Middle frontal gyrus (tissue), 1 donor: Measurements from ENCODE around the gene HHATL.
A peak's percentile ranks its signal among the peaks of the same experiment; 100 is the strongest.

ENCODE experiments used
- DNase-seq: peaks from one replicate; pipeline ENCODE4 v3.0.0-alpha.2; 2015; ENCODE audit warnings: low spot score; ENCODE audit errors: extremely low spot score

The HHATL gene

DNA sequence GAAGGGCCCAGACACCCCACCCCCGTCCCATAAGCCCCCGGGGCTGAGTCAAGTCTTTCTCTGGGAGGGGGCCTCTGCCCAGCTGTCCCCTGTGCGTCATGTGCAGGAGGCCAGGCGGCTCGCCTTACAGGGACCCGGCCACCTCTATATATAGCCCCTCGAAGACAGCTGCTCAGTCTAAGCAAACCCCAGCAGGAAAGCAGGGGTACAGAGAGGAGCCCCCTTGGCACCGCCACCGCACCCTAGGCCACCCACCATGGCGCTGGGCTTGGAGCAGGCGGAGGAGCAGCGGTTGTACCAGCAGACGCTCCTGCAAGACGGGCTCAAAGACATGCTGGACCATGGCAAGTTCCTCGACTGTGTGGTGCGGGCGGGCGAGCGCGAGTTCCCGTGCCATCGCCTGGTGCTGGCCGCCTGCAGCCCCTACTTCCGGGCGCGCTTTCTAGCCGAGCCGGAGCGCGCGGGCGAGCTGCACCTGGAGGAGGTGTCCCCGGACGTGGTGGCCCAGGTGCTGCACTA is 17.2 kb downstream of the HHATL start, which contains the start of gene KLHL40:
Gene KLHL40 (plus strand): TSS at position 175 of the 519 bp plus-strand sequence. CDS start 82 bp downstream, at position 257.
- no peak for DNase-seq

DNA sequence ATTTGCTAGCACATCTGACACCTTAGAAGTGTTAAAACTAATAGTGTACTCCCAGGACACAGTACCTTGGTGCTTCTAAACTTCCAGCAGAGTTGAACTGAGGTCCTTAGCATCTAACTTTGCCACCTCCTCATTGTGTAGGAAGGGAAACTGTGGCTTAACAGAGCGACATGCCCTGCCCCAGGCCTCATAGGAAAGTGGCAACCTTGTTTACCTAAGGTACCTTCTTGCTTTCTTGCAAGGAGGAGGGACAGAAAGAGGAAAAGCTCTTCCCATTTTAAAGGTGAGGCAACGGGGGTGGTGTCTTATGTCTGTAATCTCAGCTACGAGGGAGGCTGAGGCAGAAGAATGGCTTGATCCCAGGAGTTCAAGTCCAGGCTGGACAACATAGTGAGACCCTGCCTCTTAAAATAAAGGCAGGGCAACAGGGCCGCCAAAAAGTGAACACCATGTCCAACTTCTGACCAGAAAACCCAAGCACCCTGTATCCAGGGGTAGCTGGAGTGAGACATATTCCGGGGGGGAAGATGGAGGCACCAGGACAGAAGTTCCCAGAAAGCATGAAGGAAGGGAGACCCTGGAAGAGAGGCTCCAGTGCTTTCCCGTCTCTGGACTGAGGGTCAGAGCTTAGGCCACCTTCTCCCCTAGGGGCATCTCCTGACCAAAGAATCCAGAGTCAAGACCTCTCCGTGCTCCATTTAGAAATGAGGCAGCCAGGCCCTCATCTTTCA is 17.8 kb downstream of the HHATL start:
- DNase-seq = no peak

DNA sequence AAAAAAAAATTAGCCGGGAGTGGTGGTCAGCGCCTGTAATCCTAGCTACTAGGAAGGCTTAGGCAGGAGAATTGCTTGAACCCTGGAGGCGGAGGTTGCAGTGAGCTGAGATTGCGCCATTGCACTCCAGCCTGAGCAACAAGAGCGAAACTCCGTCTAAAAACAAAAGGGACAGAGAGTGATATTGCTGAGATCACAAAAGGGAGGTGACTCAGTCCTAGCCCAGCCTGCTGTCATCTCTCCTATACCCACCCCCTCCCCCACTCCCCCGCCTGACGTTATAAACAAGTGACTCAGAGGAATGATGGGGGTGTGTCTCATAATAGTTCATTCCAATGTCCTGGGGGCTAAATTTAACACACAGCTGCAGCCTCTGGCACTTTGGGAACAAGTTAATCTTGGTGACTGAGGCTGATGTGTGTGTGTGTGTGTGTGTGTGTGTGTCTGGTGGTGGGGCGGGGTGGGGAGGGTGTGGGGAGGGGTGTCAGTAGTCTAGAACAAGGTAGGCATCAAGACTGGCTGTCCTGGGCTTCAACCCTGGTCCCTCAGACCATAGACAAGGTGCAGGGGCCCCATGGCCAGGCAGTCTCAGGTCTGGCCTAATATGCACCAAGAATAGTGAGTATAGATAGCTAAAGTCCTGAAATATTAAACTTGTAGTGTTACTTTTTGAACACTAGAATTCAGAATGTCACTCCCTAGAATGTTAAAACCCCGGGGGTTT is 18.6 kb downstream of the HHATL start:
- peak; percentile 20 for DNase-seq

DNA sequence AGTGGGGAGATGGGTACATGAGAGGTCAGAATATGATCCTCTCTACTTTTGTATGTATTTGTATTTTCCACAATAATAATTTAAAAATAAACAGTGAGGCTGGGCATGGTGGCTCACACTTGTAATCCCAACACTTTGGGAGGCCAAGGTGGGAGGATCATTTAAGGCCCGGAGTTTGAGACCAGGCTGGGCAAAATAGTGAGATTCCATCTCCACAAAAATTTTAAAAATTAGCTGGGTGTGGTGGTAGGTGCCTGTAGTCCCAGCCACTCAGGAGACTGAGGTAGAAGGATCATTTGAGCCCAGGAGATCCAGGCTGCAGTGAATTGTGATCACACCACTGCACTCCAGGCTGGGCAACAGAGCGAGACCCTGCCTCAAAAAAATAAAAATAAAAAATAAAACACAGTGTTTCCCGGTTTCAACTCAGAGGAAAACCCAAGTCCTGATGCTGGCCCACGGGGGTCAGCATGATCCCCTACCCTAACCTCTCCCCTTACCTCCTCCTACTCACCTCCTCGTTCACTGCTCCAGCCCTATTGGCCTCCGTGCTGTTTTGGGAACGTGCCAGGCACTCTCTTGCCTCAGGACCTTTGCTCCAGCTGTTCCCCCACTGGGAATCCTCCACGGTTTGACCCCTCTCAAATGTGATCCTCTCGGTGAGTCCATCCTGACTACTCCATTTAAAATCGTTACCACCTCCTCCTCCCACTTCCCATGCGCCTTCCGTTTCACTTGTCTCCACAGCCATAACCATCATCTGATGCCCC is 20.1 kb downstream of the HHATL start:
- no peak for DNase-seq

DNA sequence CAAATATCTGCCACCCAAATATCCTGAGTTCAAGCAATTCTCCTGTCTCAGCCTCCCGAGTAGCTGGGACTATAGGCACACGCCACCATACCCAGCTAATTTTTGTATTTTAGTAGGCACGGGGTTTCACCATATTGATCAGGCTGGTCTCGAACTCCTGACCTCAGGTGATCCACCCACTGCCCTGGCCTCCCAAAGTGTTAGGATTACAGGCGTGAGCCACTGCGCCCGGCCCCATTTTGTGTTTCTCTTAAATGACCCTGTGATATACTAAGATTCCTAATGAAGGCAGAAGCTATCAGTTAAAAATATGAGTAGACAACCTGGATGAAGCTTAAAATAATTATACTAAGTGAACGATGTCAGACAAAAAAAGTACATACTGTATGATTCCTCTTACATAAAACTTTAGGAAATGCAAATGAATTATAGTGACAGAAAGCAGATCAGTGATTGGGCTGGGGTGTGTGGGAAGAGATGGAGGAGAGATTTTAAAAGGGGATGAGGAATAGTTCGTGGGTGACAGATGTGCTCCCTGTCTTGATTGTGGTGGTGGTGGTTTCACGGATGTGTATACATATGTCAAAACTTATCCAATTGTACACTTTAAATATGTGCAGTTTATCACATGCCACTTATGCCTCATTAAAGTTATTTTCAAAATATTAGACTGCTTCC is 21.1 kb downstream of the HHATL start:
- DNase-seq = no peak

DNA sequence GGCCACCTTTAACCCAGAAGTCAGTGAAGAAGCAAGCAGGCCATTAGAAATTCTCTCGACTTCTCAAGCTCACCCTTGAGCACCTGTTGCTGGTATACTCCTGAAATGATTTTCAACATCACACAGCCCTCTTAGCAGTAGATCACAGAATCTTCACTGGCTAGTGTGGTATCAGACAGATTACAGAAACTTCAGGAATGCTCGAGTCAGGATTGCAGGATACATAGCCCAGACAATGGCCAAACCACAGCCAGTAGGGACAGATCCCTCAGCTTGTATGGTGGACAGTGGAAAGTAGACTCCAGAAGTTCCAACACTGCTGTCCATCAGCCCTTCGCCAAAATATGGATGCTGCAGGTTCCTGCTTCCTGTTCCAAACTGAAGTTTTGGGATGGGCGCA is 21.8 kb downstream of the HHATL start:
- no peak for DNase-seq

DNA sequence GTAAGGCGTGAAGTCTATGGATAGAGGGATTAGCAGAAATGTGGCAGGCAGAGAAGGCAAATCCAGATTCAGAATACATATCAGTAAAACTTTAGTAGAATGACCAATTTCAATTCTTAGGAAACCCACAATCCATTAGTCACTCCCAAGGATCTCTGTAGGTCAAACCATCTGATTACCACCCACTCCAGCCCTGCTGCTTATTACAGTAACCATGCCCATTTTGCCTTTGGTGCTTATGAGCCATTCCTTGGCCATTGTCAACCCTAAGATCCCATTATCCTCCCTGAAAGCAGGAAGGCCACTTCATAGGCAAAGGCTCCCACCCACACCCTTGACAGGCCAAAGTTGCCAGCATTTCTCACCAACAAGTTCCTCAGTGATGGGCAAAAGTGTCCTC is 22.3 kb downstream of the HHATL start:
- no peak for DNase-seq

DNA sequence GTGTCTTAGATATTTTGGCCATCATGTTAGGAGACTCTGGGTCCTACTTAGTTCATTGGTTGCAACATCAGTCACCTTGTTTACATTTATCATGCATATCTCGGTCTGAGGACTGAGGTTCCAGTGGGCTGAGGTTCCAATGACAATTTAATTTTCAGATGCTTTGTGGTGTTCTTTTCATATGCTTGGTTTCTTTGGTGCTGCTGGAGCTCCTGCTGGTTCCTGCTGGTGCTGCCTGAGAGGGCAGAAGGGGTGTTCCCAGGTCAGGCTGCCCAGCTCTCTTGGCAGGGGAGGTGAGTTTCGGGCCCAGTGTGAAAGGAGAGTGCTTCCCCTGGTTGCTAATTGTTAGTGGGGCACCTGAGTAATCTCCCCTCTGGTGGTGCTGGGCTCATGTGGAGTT is 24.2 kb downstream of the HHATL start:
- no peak for DNase-seq

DNA sequence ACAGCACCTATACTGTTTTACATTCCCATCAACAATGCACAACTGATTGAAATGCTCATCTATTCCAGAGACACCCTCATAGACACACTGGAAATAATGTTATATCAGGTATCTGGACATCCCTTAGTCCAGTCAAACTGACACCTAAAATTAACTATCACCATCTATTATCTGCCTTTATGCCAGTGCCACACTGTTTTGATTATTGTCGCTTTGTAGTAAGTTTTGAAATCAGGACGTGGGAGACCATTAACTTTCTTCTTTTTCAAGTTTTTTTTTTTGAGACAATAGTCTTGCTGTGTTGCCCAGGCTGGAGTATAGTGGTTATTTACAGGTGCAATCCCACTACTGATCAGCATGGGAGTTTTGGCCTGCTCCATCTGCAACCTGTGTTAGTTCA is 26.7 kb downstream of the HHATL start:
- no peak for DNase-seq

DNA sequence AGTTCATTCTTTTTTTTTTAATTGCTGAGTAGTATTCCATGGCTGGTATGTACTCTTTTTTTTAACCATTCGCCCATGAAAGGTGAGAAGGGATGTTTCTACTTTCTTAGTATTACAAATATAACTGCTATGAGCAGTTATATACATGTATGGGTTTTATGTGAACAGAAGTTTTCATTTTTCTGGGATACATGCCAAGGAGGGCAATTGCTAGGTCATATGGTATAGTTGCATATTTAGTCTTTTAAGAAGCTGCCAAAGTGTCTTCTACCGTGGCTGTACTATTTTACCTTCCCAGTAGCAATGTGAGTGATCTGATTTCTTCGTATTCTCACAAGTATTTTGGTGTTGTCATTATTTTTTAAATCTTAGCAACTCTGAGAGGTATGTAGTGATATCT is 28.5 kb downstream of the HHATL start:
- no peak for DNase-seq

DNA sequence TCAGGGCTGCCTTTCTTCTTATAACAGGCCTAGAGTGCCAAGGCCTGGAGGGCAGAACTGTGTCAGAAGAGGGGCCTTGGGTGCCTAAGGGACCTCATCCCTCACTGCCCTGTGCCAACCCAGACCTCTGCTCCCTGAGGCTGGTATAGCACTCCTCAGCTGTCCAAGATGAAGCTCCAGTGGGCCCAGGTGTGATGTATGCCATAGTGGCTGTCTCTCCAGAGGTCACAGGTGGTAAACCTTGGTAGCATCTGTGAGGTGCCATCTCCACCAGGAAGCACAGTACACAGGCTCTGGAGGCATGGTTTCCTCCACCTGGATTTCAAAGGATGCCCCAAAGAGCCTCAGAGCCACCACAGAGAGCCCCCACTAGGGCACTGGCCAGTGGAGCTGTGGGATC is 29.5 kb downstream of the HHATL start:
- DNase-seq = no peak

DNA sequence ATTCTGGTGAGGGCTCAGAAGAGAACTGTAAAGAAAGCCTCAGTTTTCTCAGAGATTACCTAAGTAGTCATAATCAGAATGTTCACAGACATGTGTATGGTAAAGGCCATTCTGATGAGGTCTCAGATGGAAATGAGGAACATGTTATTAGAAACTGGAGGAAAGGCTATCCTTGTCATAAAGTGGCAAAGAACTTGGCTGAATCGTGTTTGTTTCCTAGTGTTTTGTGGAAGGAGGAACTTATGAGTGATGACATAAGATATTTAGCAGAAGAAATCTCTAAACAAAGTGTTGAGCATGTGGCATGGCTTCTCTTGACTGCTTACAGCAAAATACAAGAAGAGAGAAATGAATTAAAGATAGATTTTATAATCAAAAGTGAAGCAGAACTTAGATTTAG is 30.1 kb downstream of the HHATL start:
- no peak for DNase-seq

DNA sequence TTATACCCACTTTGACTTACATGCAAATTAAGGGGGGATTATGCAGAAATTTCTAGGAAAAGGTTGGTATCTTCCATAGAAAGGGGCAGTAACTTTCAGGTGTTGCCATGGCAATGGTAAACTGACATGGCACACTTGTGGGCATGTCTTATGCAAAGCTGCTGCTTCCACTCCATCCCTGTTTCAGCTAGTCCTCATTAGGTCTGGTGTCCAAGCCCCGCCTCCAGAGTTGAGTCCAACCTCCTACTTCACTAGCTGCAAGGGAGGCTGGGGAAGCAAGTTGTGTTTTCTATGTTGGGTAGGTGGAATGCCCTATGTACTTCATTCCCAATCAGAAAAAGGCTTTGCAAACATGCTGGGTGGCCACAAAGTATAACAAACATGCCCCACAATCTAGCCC is 31.9 kb downstream of the HHATL start:
- DNase-seq = no peak

DNA sequence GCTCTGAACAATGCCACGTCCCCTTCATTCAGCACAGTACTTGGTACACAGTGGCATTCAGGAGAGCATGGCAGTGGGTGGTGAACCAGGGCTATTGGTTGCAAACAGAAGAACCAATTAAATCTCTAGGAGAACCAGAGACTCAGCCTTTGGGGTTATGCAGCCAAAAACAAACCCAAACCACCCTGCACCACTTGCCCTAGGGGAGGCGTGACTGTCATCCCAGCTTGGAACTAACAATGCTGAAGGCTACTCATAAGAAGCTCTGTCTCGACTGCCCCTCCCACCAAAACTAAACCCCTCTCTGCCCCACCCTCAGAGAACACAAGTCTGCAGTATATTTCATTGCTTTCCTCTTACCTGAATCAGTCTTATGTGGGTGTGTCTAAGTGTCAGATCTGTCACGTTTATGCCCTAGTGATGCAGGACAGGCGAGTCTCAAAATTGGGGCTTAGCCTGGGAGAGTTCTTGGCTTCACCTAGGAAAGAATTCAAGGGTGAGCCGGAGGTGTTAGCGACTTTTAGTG is 32.5 kb downstream of the HHATL start:
- no peak for DNase-seq

DNA sequence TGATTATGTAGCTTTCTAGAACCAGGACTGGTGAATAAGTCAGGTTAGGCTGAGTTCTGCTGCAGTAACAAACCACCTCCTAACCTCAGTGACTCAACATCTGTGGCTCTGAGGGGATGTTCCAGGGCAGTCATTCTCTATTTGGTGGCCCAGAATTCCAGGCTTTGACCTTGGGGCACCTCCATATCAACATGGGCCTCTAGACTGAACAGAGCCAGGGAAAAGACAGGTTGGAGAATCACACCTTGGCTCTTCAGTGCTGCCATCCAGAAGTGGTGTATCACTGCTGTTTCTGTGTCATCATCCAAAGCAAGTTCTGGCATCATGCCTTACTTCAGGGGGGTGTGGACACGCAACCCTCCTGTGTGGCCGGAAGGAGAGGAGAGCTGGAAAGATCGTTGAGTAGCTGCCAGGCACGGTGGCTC is 33.8 kb downstream of the HHATL start:
- DNase-seq = no peak

DNA sequence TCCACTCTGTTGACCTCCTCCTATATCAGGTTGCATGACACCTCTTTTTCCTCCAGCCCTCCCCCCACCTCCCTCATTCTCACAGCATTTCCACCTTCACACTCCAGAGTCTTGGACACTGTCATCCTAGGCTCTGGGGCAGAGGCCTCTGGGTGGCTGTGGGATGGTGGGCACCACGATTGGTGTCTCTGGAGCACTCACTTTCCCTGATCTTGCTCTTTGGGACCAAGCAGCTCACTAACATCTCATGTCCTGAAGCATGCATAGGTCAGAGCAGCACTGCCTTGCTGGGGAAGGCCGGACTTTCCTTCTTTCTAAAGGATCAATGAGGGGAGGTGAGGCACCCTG is 34.2 kb downstream of the HHATL start:
- no peak for DNase-seq

DNA sequence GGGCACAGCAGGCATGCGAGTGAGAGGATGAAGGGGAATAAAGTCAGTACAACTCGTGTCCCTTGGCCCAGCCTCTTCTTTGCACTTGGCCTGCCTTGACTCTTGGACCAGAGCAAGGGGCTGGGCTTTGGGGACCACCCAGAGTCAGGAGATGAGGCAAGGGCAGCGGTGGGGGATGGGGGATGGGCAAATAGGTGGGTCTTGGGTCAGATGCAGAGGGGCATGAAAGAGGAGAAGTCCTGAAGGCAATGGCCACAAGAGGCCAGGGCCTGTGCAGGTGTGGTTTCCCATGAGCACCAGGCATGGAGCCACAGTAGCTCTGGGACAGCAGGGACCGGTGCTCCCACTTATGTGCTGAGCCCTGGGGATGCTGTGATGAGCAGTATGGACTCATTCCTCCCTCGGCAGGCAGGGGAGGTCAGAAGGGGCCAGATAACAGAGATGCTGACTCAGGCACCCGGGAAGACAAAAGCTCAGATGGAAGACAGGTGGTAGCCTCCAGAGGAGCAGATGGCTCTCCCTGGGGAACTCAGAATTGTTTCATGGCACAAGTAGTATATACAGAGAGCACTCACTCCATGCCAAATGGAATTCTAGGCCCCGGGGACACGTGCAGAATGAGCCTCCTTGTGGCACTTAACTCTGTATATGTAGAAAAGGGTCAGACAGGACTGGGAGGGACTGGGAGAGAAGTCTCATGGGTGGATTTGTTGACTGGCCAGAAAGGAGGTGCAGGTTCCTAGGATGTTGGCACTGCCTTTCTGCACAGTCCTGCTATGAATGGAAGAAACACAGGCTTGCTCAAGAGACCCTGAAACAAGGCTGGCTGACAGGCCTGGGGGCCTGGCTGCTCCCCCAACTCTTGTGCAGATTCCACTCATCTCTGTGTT is 34.8 kb downstream of the HHATL start:
- DNase-seq = no peak

DNA sequence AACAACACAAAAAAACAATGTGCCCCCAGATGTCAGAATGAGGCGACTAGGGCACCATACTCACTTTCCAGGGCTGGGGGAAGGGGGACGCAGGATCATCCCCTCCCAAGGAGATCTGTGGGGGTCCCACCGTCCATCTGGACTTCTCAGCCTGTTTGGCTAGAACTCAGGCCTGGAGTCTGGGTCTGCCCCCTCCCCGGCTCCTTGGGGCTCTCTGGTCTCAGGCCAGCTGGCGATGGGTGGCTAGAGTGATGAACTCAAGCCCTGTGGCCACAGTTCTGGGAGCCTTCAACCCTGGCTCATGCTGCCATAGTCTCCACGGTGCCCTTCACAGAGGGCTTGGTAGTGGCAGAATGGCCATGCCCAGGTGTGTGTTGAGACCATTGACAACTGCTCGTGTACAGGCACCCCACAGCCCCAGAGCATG is 35.5 kb downstream of the HHATL start:
- DNase-seq = no peak

DNA sequence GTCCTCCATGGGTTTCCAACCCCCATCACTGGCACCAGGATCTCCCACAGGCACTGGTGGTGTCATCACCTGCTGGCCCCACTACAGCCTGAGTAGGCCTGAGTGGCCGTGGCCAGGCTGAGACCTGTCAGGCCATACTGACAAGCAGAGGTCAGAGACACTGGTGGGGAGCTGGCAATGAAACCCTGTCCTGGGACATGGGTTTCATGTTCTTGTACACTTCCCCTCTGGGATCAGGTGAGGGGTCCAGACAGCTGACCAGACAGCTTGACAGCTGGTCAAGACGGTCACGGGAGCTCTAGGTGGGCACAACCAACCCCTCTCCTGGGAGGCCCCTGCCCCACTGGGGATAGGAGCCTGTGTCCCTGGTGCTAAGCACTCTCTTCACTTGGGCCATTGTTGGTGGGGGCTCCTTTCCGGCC is 36.0 kb downstream of the HHATL start:
- no peak for DNase-seq

DNA sequence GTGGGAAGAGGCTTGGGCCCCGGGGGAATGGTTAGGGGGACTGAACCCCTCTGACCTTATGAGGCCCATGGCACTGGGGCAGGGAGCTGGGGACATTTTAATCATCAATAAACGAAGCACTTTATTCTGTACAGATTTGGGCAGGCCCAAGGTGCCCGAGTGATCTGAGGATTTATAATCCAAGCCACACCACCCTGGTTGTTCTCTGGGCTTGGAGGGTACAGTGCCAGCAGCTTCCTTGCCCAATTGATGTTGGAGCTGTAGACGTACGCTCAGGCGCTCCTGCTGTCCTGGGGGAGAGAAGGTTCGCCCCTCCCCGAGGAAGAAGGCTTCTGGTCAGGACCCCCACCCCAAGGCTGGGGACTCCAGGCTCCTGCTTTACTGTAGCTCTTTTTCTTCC is 36.6 kb downstream of the HHATL start:
- no peak for DNase-seq
